Epithelial cell of proximal tubule (primary cell): ENCODE measurements around the gene PPM1L. TPM values are rescaled to one million over a fixed set of nuclear protein-coding genes. Genes with fewer than 3 reads are reported as not detected.

Experiments used
- DNase-seq: peaks from one replicate; pipeline ENCODE4 v3.0.0-alpha.2; 2011; ENCODE audit warnings: low read depth
- H3K4me3 ChIP-seq: 2 replicates; pipeline ENCODE4 v1.5.1; 2011; ENCODE audit warnings: low read depth, mild to moderate bottlenecking, low read length
- total RNA-seq: library from RNA; depleted of rRNA; stranded (reverse); fragments of >200 nt; gene quantifications from 2 replicates; pipeline ENCODE4 v1.2.3, GENCODE V29; 2015
- TF ChIP-seq, protein P1 (sequence below): conservative IDR thresholded peaks from 2 replicates; pipeline ENCODE4 v1.5.1; 2012; ENCODE audit warnings: low read depth, mild to moderate bottlenecking, low read length

The PPM1L gene
- total RNA-seq, 1 donor from 2014 or later = 3.2 TPM

DNA sequence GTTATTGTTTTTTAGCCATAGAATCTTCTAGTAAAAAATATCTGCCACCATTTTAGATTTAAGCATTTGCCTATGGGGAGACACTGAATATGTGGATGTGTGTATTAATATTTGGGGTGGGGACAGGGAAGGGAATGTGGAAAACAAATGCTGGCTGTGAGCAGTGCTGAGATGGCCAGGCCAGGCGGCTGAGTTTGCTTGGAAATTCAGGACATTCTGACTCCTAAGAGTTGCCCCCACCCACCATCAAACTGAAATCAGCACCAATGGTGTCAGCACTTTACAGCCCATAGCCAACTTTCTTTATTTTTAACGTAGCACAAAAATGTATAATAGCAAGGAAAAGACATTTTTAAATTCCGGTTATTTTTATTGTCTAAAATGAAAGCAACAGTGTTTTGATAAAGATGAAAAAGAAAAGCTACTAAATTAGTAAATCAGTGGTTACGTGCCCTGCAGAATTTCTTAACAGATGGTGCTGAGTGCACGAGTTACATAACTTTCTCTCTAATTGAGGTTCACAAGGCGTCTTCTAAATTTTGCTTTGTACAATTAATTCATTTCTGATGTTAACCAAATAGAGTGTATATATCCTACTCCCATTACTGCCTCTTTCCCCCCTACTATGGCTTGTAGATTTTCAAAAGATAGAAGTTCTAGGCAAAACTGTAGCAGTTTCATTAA, 315.1 kb downstream of the PPM1L start:
- no peak overlapping the region for H3K4me3 ChIP-seq
- DNase-seq = no peak
- TF ChIP-seq, protein P1, sequence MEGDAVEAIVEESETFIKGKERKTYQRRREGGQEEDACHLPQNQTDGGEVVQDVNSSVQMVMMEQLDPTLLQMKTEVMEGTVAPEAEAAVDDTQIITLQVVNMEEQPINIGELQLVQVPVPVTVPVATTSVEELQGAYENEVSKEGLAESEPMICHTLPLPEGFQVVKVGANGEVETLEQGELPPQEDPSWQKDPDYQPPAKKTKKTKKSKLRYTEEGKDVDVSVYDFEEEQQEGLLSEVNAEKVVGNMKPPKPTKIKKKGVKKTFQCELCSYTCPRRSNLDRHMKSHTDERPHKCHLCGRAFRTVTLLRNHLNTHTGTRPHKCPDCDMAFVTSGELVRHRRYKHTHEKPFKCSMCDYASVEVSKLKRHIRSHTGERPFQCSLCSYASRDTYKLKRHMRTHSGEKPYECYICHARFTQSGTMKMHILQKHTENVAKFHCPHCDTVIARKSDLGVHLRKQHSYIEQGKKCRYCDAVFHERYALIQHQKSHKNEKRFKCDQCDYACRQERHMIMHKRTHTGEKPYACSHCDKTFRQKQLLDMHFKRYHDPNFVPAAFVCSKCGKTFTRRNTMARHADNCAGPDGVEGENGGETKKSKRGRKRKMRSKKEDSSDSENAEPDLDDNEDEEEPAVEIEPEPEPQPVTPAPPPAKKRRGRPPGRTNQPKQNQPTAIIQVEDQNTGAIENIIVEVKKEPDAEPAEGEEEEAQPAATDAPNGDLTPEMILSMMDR = no peak

DNA sequence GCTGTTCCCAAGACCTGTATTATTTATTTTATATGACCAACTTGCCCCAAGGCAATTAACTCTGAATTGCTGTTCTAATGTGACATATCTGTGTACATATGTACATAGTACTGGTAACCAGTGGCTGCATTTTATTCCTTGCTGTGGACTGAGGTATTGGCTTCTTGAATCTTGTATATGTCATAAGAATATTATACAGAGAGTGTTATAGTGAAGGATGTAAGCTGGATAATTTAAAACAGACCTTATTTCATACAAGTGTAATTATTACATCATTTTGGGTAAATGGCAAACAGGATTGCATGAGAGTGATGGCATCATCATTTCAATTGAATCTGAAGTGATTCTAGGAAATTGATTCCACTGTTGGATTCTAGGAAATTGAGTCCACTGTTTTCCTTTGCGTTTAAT, 316.2 kb downstream of the PPM1L start:
- TF ChIP-seq, protein P1 = no peak
- no peak for DNase-seq
- no peak overlapping the region for H3K4me3 ChIP-seq

DNA sequence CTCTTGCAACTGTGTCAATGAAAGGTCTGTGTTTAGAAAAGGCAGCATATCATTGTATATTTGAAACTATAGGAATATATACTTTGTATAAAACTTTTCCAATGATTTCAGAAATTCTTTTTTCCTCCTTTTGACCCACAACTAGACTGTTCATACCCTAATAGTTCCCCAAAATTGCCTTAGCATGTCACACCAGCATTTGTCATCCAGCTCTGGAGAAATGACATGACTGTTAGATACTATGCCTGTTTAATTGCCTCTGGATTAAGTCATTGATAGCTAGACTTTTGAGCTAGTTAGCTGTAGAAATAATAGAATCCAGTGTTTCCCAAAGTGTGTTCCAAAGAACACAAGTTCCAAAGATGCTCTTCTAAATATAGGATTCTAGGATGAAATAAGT, 316.7 kb downstream of the PPM1L start:
- H3K4me3 ChIP-seq = no peak overlapping the region
- TF ChIP-seq, protein P1 = no peak
- no peak for DNase-seq

DNA sequence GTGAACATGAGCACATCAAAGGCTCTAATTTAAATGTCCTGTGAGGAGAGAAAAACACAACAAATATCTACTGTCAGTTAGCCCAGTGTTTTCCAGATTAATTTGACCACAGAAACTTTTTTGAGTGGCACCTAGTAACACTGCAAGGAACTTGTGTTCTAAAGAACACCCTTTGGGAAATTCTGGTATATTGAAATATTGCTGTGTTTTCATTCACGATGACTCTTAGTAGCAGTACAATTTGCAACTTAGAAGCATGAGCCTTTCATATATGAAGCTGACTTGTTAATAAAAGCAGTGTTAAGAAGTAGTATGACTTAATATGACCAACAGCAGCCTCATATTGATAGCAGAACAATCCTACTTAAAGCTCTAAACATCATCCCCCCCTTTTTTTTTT, 317.1 kb downstream of the PPM1L start:
- TF ChIP-seq, protein P1 = no peak
- no peak for DNase-seq
- no peak overlapping the region for H3K4me3 ChIP-seq

DNA sequence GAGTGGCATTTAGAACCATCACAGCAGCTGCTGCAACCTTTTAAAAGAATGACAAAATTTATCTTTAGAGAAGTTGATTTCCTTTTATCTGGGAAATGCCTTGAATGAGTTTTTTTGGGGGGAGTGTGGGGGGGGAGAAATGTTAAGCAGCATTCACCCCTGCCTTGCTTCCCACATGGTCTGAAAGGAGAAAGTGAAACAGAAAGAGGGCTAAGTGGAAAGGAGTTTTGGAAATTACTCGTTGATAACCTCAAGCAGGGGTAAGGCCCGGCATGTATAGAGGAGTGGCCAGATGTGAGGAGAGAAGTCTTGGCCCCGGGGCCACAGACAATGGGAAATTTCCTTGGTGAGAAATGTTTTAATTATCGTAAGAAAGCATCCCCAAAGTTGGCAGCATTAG, 325.6 kb downstream of the PPM1L start:
- DNase-seq = no peak
- no peak overlapping the region for H3K4me3 ChIP-seq
- TF ChIP-seq, protein P1 = no peak

DNA sequence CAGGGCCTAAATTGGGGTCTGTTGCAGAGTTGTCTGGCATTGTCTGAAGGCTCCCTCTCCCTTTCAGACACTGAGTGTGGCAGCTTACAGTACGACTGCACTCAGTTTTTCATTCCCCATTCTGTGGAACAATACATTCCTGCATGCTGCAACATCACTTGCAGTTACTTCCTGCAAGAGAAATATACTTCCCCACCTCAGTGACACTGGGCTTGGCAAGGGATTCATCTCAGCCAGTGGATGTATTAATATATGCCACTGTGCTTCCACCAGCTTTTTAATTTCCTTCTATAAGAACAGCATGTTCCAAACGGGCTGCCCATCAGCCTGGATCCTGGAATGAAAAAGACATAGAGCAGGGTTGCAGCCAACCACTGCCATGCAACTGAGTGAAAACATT, 326.0 kb downstream of the PPM1L start:
- TF ChIP-seq, protein P1 = no peak
- no peak for DNase-seq
- no peak overlapping the region for H3K4me3 ChIP-seq

DNA sequence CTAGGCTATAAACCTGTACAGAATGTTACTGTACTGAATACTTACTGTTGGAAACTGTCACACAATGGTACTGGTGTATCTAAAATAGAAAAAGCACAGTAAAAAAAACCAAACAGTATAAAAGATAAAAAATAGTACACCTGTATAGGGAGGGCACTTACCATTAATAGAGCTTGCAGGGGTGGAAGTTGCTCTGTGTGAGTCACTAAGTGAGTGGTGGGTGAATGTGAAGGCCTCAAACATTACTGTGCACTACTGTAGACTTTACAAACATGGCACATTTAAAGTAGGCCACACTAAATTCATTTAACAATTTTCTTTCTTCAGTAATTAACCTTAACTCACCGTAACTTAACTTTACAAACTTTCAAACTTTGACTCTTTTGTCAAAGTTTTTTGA, 327.1 kb downstream of the PPM1L start:
- no peak overlapping the region for H3K4me3 ChIP-seq
- TF ChIP-seq, protein P1 = no peak
- no peak for DNase-seq
